Measurements from ENCODE around the gene A1CF. TPM values are rescaled to one million over a fixed set of nuclear protein-coding genes. Genes with fewer than 3 reads are reported as not detected.
"Not testable (repeated sequence)": the region's sequence is repeated elsewhere in the genome, so short reads cannot be mapped to it uniquely, and the experiment has no call there.

A1CF gene
- total RNA-seq, 1 donor from 2014 or later: 0.29 TPM

DNA sequence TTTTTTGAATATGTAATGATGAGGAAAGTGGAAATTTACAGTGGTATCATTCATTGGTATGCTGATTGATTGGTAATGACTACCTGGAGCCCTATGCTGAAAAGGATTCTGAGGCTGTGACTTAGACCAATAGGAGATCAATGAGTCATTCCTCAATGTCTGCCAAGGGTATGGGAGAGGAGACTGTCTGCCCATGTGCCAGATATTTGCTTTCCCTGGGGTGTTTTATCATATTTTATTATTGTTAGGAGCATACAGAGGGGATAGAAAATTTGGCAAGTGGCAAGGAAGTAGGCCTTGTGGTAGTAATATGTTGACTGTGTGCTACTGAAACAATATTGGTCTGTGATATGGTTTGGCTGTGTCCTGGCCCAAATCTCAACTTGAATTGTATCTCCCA lies 90.9 kb downstream of the A1CF start:
- DNase-seq (ENCODE audit: low spot score): no peak

DNA sequence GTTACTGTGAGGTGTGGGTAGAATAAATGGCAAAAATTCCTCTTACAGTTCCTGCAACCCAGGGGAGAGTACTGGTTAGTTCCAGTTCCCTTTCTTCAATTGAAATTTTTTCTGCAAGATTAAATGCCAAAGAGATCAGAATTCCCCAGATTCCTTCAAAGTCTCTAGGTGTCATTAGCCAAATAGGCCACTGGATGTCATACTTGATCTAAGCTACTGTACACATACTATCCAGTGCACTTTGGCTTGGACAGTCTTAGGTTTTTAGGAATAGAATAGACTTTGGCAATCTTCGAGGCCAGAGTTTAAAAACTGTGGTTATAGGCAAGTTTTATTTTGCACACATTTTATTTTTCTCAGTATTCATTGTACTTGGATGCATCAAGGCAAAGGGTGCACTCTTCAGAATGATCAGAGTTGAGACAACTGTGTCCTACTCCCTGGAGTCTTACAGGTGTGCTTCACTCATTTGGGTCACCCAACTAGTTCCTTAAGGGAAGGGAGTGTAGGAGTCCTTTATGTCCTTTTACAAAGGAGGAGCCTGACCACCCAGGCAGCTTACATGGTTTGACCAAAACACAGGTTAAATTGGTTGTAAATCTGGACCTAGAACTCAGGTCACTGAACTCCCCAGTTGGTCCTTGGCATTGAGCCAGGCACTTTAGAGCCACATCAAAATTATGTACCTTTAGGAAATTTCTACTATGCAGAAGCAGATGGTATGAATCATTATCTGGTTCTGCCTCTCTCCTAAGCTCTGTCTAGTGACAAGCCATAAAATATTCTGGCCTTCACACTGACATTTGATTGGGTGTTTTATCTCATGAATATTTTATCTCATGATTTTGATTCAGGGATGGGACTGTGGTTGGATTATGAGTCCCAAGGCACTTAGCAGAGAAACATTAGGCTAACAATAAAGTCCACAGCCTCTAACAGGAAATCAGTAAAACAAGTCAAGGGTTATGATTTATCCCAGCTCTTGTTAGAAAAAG lies 96.2 kb downstream of the A1CF start:
- DNase-seq (ENCODE audit: low spot score): no peak

DNA sequence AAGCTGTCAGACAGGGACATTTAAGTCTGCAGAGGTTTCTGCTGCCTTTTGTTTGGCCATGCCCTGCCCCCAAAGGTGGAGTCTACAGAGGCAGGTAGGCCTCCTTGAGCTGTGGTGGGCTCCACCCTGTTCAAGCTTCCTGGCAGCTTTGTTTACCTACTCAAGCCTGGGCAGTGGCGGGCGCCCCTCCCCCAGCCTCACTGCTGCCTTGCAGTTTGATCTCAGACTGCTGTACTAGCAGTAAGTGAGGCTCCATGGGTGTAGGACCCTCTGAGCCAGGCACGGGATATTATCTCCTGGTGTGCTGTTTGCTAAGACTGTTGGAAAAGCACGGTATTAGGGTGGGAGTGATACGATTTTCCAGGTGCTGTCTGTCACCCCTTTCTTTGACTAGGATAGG lies 97.5 kb downstream of the A1CF start:
- not testable (repeated sequence) for DNase-seq (ENCODE audit: low spot score)

DNA sequence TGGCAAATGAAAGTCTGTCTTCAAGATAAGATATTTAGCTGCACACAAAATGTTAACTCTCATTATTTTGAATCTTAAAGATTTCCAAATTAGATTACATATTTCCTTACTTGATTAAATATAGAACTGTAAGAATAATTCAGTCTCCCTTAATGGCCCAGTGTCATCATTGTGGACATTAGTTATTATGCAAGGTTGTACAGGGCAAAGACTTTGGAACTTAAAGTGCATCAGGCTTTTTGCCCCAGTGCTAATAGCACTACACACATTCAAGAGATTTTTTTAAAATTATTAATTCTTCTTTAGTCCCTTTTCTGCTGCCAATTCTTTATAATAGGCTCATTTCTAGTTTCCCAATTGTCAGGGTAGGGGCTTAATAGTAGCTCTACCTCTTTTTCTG lies 103.4 kb downstream of the A1CF start:
- not testable (repeated sequence) for DNase-seq (ENCODE audit: low spot score)

DNA sequence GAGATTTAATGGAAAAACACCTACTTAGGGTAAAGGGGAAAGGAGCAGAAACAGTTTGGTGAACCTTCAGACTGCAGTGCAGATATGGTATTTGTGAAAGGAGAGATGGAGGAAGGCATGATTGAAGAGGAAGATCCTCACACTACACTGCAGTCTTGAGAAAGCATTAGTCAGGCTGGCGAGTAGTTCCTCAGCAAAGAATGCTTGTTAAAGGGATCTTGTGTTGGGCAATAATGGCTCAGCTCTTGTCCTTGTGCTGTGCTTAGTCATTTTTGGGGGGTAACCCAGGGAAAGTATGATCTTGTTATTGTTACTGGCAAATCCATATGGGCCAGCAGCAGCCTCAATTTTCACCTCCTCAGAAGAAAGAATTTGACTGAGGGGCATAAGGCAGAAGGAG lies 105.4 kb downstream of the A1CF start:
- DNase-seq (ENCODE audit: low spot score): not testable (repeated sequence)

DNA sequence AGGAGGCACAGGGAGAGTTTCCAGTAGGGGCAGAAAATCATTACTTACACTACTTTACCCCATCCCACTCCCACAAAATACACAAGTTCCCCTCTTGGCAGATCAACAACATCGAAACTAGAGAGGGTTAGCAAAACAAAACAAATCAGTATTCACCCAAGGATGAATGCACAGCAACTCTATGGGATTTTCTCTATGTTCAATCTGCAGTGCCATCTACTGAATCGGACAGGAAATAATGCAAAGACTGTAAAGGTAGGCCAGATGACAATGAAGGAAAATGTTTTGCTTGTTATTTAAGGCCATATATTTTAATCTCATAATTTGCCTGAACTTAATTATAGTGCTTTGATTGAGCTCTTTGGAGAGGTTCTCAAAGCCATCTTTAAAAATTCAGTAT lies 110.6 kb downstream of the A1CF start:
- DNase-seq (ENCODE audit: low spot score): not testable (repeated sequence)

DNA sequence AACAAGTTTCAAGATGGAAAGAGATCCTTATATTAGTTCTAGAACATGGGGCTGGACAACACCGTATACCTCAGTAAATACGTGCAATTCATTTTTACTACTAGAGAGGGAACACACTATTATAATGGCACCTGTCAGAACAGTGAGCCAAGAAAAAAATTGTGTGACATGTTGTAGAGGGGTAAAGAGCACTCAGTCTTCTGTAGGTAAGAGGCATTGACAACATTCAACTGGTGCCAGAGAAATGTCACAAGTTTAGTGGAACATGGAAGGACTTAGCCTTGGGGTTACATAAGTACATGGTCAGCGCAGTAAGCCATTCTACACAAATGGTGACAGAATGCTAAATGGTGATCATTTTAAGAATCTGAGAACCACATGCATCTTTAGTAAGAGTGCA lies 113.4 kb downstream of the A1CF start:
- DNase-seq (ENCODE audit: low spot score): not testable (repeated sequence)

DNA sequence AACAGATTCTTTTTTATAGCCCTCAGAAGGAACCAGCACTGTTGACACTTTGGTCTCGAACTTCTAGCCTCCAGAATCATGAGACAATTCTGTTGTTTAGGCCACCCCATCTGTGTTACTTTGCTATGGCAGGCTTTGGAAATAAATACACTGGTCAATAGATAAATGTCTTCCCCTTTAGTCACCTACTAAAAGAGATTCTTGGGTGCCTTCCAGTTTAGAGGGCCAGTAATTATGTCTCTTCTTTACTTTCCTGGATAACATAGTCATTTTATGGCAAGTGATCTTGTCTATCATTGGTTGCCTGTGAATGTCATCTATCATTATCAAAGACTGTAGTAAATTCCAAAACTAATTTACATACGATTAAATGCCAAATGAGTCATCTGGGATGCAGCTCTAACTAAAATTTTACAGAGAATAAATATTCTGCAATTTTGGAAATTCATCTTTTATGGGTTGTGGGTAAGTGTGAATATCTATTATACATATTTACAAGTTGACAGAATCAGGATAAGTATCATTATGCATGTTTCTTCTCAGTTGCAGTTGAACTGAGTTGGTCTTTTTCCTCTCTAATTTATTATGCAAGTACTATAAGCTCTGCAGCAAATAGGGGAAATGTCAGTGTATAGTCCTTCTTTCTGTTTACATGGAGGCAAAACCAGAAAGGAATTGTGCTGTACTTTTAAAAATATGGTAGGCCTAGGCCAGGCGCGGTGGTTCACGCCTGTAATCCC lies 118.5 kb downstream of the A1CF start:
- not testable (repeated sequence) for DNase-seq (ENCODE audit: low spot score)

Other genes starting within 250 kb of the A1CF start
- 3.3 TPM for gene ASAH2B, start 145.7 kb downstream of the A1CF start, total RNA-seq
- 12.9 TPM for gene PRKG1, start 188.9 kb upstream of the A1CF start, total RNA-seq